ENCODE data around the gene ZFR. TPM values are rescaled to one million over a fixed set of nuclear protein-coding genes. Genes with fewer than 3 reads are reported as not detected.

The ZFR gene
- total and polyA plus RNA-seq, 2 experiments from 2014 or later = 59.1 to 93.3 TPM

DNA sequence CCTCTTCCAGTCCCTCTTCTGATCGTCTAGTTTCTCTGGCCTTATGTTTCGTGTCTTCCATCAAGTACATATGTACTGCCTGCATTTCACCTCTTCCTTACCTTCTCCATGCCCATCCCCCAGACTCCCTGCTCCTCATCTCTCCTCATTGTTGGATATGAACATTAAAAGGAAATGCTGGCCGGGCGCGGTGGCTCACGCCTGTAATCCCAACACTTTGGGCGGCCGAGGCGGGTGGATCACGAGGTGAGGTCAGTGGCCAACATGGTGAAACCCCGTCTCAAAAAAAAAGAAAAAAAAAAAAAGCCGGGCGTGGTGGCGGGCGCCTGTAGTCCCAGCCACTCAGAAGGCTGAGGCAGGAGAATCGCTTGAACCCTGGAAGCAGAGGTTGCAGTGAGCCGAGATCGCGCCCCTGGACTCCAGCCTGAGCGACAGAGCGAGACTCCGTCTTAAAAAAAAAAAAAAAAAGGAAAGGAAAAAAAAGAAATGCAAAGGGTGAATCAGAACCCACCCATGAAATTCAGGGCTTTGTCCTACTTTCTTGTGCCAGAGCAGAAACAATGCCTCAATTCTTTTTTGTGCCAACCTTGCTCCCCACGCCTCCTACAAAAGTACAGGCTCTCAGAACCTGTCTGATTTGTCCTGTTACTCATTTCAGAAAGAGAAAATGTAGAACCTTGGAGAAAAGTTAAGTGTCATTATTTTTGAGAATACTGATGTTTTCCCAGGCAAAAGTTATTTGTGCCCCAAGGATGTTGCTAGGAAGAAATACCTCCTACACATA, 1.5 kb upstream of the ZFR start:
- peak overlapping the region; percentile 88 for H3K4me2 ChIP-seq
- DNase-seq (ENCODE audit: low spot score) = no peak
- H3K4me1 ChIP-seq (ENCODE audit: insufficient read depth) = peaks cover 24% of the 10 kb centered on the region
- H4K20me1 ChIP-seq (ENCODE audit: insufficient read depth, poor library complexity, severe bottlenecking) = peaks cover 17% of the 10 kb centered on the region
- H3K36me3 ChIP-seq (replicated peaks; ENCODE audit: insufficient read depth, low read depth) = no peaks in the 10 kb centered on the region
- H3K27me3 ChIP-seq = no peaks in the 10 kb centered on the region
- TF ChIP-seq, protein P1, sequence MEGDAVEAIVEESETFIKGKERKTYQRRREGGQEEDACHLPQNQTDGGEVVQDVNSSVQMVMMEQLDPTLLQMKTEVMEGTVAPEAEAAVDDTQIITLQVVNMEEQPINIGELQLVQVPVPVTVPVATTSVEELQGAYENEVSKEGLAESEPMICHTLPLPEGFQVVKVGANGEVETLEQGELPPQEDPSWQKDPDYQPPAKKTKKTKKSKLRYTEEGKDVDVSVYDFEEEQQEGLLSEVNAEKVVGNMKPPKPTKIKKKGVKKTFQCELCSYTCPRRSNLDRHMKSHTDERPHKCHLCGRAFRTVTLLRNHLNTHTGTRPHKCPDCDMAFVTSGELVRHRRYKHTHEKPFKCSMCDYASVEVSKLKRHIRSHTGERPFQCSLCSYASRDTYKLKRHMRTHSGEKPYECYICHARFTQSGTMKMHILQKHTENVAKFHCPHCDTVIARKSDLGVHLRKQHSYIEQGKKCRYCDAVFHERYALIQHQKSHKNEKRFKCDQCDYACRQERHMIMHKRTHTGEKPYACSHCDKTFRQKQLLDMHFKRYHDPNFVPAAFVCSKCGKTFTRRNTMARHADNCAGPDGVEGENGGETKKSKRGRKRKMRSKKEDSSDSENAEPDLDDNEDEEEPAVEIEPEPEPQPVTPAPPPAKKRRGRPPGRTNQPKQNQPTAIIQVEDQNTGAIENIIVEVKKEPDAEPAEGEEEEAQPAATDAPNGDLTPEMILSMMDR (IDR thresholded peaks at IDR 0.05; ENCODE audit: poor library complexity) = no peak
- TF ChIP-seq EZH2 (IDR thresholded peaks at IDR 0.05; ENCODE audit: borderline replicate concordance) = no peak
- no peaks in the 10 kb centered on the region for H3K9me3 ChIP-seq (ENCODE audit: low read depth)
- no peak overlapping the region for H3K4me3 ChIP-seq
- peak overlapping the region; percentile 86 for H2AFZ ChIP-seq
- H3K79me2 ChIP-seq = peaks cover 32% of the 10 kb centered on the region
- H3K9me2 ChIP-seq (replicated peaks; ENCODE audit: insufficient read depth) = no peaks in the 10 kb centered on the region
- peak overlapping the region; percentile 19 for H3K27ac ChIP-seq
- WGBS (ENCODE audit: low lambda C conversion rate, missing lambda C conversion rate) = 81% methylated on average over 22 of the region's 23 CpGs

- no peaks in the 10 kb centered on the region for H3K9me2 ChIP-seq (replicated peaks; ENCODE audit: insufficient read depth)
These were observed 783 bp upstream of the ZFR start for GRCh38 chr5:32445287-32445758.

GRCh38 chr5:32443541-32444430, 754 bp downstream of the ZFR start:
- H3K27me3 ChIP-seq = no peaks in the 10 kb centered on the region
- no peaks in the 10 kb centered on the region for H3K36me3 ChIP-seq (replicated peaks; ENCODE audit: insufficient read depth, low read depth)
- DNase-seq (ENCODE audit: low spot score) = peak; percentile 76
- H3K79me2 ChIP-seq = peaks cover 55% of the 10 kb centered on the region
- peak overlapping the region; percentile 88 for H3K4me2 ChIP-seq
- peaks cover 24% of the 10 kb centered on the region for H3K4me1 ChIP-seq (ENCODE audit: insufficient read depth)
- no peaks in the 10 kb centered on the region for H3K9me2 ChIP-seq (replicated peaks; ENCODE audit: insufficient read depth)
- peak overlapping the region; percentile 98 for H3K4me3 ChIP-seq
- peaks cover 38% of the 10 kb centered on the region for H4K20me1 ChIP-seq (ENCODE audit: insufficient read depth, poor library complexity, severe bottlenecking)
- no peak for TF ChIP-seq EZH2 (IDR thresholded peaks at IDR 0.05; ENCODE audit: borderline replicate concordance)
- TF ChIP-seq, protein P1 (IDR thresholded peaks at IDR 0.05; ENCODE audit: poor library complexity) = peak; percentile 9
- H3K9me3 ChIP-seq (ENCODE audit: low read depth) = no peaks in the 10 kb centered on the region
- peak overlapping the region; percentile 86 for H2AFZ ChIP-seq
- H3K27ac ChIP-seq = peak overlapping the region; percentile 97
- WGBS (ENCODE audit: low lambda C conversion rate, missing lambda C conversion rate) = 1% methylated on average over 27 of the region's 83 CpGs

More at GRCh38 chr5:32445287-32445758, 783 bp upstream of the ZFR start:
- H3K27me3 ChIP-seq = no peaks in the 10 kb centered on the region
- TF ChIP-seq, protein P1 (IDR thresholded peaks at IDR 0.05; ENCODE audit: poor library complexity) = no peak
- TF ChIP-seq EZH2phosphoT487 (IDR thresholded peaks at IDR 0.05; ENCODE audit: low read depth, severe bottlenecking, unreplicated experiment) (no peak), EZH2 (IDR thresholded peaks at IDR 0.05; ENCODE audit: borderline replicate concordance) (no peak)
- peaks cover 24% of the 10 kb centered on the region for H3K4me1 ChIP-seq (ENCODE audit: insufficient read depth)
- no peak for DNase-seq (ENCODE audit: low spot score)
- H4K20me1 ChIP-seq (ENCODE audit: insufficient read depth, poor library complexity, severe bottlenecking) = peaks cover 24% of the 10 kb centered on the region
- H3K27ac ChIP-seq = peak overlapping the region; percentile 97
- peak overlapping the region; percentile 88 for H3K4me2 ChIP-seq
- H3K4me3 ChIP-seq = peak overlapping the region; percentile 98
- no peaks in the 10 kb centered on the region for H3K36me3 ChIP-seq (replicated peaks; ENCODE audit: insufficient read depth, low read depth)
- no peaks in the 10 kb centered on the region for H3K9me3 ChIP-seq (ENCODE audit: low read depth)
- H3K79me2 ChIP-seq = peaks cover 39% of the 10 kb centered on the region
- peak overlapping the region; percentile 86 for H2AFZ ChIP-seq
- 30% methylated on average over 10 of the region's 10 CpGs for WGBS (ENCODE audit: low lambda C conversion rate, missing lambda C conversion rate)
